SK-N-SH (cell line): Measurements from ENCODE around the gene ECM1. TPM values are rescaled to one million over a fixed set of nuclear protein-coding genes. Genes with fewer than 3 reads are reported as not detected.

Source experiments
- CTCF ChIA-PET: fragments of 300-600, 350-600 bp; formaldehyde crosslinking; extraction: SDS; loops from one replicate; lab custom pipeline; 2021; lab: Yijun Ruan, JAX
- POLR2A ChIA-PET: fragments of 350-600 bp; sonication (Branson Sonifier 250); formaldehyde crosslinking; extraction: SDS; loops from one replicate; lab custom pipeline; 2020; ENCODE audit warnings: antibody characterized with exemption, inconsistent platforms; lab: Yijun Ruan, JAX
- DNase-seq: peaks from one replicate; pipeline ENCODE4 v3.0.0; 2012
- H2AFZ ChIP-seq: fragments of 200-600 bp; sonication (generic); 2 replicates; pipeline ENCODE4 v1.8.1; 2016; ENCODE audit warnings: antibody characterized with exemption, mild to moderate bottlenecking, low read depth
- H3F3A ChIP-seq: fragments of 200-600 bp; sonication (generic); replicated peaks from 2 replicates; pipeline ENCODE3; 2016; ENCODE audit warnings: antibody characterized with exemption, mild to moderate bottlenecking; ENCODE audit not compliant: insufficient read depth
- H3K27ac ChIP-seq, 2 experiments: fragments of 200-500 bp in 1 of 2; fragments of 200-600 bp in 1 of 2; sonication (Bioruptor generic) in 1 of 2; sonication (generic), shearing (Covaris generic) in 1 of 2; 2 replicates each; pipeline versions ENCODE4 v1.5.1 to v1.6.1; 2014 to 2016; ENCODE audit warnings: low read depth in 2 of 2, inconsistent platforms in 1 of 2, low read length in 1 of 2, mild to moderate bottlenecking in 1 of 2, mixed read lengths in 1 of 2
- H3K27me3 ChIP-seq: fragments of 200-600 bp; sonication (generic), shearing (Covaris generic); 2 replicates; pipeline ENCODE4 v1.6.1; 2016; ENCODE audit warnings: mixed run types; ENCODE audit not compliant: insufficient read depth
- H3K36me3 ChIP-seq, 2 experiments: fragments of 200-500 bp in 1 of 2; fragments of 200-600 bp in 1 of 2; sonication (Bioruptor generic) in 1 of 2; sonication (generic) in 1 of 2; replicated peaks in 1 of 2; 2 replicates each; pipeline versions ENCODE3 to v1.5.1; 2014 to 2016; ENCODE audit warnings: low read length in 1 of 2, mild to moderate bottlenecking in 1 of 2; ENCODE audit not compliant: insufficient read depth in 2 of 2, control insufficient read depth in 1 of 2
- H3K4me1 ChIP-seq, 2 experiments: fragments of 200-500 bp in 1 of 2; fragments of 200-600 bp in 1 of 2; sonication (Bioruptor generic) in 1 of 2; sonication (generic), shearing (Covaris generic) in 1 of 2; 2 replicates each; pipeline versions ENCODE4 v1.5.1 to v1.6.1; 2014 to 2016; ENCODE audit warnings: low read depth in 1 of 2, low read length in 1 of 2, mixed run types in 1 of 2; ENCODE audit not compliant: insufficient read depth in 2 of 2, control insufficient read depth in 1 of 2
- H3K4me2 ChIP-seq: fragments of 200-600 bp; sonication (generic), shearing (Covaris generic); 2 replicates; pipeline ENCODE4 v1.6.1; 2017; ENCODE audit warnings: mixed run types
- H3K4me3 ChIP-seq, 2 experiments: fragments of 200-500 bp in 1 of 2; fragments of 200-600 bp in 1 of 2; sonication (Bioruptor generic) in 1 of 2; sonication (generic), shearing (Covaris generic) in 1 of 2; 2 replicates each; pipeline versions ENCODE4 v1.5.1 to v1.8.1; 2014 to 2016; ENCODE audit warnings: low read depth in 2 of 2, inconsistent platforms in 1 of 2, low read length in 1 of 2, mild to moderate bottlenecking in 1 of 2, mixed read lengths in 1 of 2, moderate library complexity in 1 of 2
- H3K79me2 ChIP-seq: fragments of 200-600 bp; sonication (generic); 2 replicates; pipeline ENCODE4 v1.8.1; 2017; ENCODE audit warnings: mild to moderate bottlenecking; ENCODE audit not compliant: insufficient read depth
- H3K9ac ChIP-seq: fragments of 200-600 bp; sonication (generic); 2 replicates; pipeline ENCODE4 v1.6.1; 2017; ENCODE audit warnings: mixed run types
- H3K9me2 ChIP-seq: fragments of 200-600 bp; sonication (generic); 2 replicates; pipeline ENCODE4 v1.6.1; 2017; ENCODE audit warnings: mixed run types
- H3K9me3 ChIP-seq: fragments of 200-600 bp; sonication (generic); 2 replicates; pipeline ENCODE4 v1.6.1; 2017; ENCODE audit warnings: mixed run types, mild to moderate bottlenecking, moderate library complexity
- H4K20me1 ChIP-seq: fragments of 200-600 bp; sonication (generic); 2 replicates; pipeline ENCODE4 v1.6.1; 2017; ENCODE audit warnings: mild to moderate bottlenecking, mixed run types; ENCODE audit not compliant: insufficient read depth
- ELF1 ChIP-seq: IDR thresholded peaks from 2 replicates; pipeline ENCODE4 v1.4.0; 2012
- EZH2phosphoT487 ChIP-seq: fragments of 200-600 bp; sonication (generic); IDR thresholded peaks from 2 replicates; pipeline ENCODE4 v1.6.1; 2017; ENCODE audit warnings: low read depth, mixed run types, mild to moderate bottlenecking, antibody characterized with exemption, moderate library complexity, borderline replicate concordance
- FOXJ3 ChIP-seq: sonication (generic); formaldehyde crosslinking; IDR thresholded peaks from 2 replicates; pipeline ENCODE4 v1.5.1; 2020; ENCODE audit warnings: mild to moderate bottlenecking, missing genetic modification reagents
- MXI1 ChIP-seq: IDR thresholded peaks from 2 replicates; pipeline ENCODE4 v1.6.1; 2012; ENCODE audit warnings: mild to moderate bottlenecking, low read depth, low read length, improper control_type of control experiment
- POLR2AphosphoS5 ChIP-seq: IDR thresholded peaks from 2 replicates; pipeline ENCODE4 v1.6.1; 2012; ENCODE audit warnings: low read depth, low read length
- RCOR1 ChIP-seq: fragments of 150-350 bp; IDR thresholded peaks from 2 replicates; pipeline ENCODE4 v1.6.1; 2017; ENCODE audit warnings: antibody characterized with exemption, low read length
- REST ChIP-seq: IDR thresholded peaks from 2 replicates; pipeline ENCODE4 v1.6.1; 2012; ENCODE audit warnings: mild to moderate bottlenecking, low read depth, low read length, moderate library complexity
- USF1 ChIP-seq: IDR thresholded peaks from 2 replicates; pipeline ENCODE4 v1.4.0; 2012; ENCODE audit warnings: low read depth, borderline replicate concordance
- WGBS: methylation state at CpG from one replicate; pipeline ENCODE4 v1.1.6; 2017; ENCODE audit warnings: low lambda C conversion rate; 5-methylcytosine and 5-hydroxymethylcytosine counted together
- polyA plus RNA-seq, 3 experiments: library from polyadenylated mRNA; depleted of rRNA; stranded (reverse); fragments of >200 nt; gene quantifications; 2 replicates each; pipeline ENCODE4 v1.2.3, GENCODE V29; 2012
- TF ChIP-seq, protein P1 (sequence below): IDR thresholded peaks from 2 replicates; pipeline ENCODE4 v1.4.0; 2012; ENCODE audit warnings: low read depth
- TF ChIP-seq, protein P2 (sequence below): fragments of 150-350 bp; IDR thresholded peaks from 2 replicates; pipeline ENCODE4 v1.6.1; 2016; ENCODE audit warnings: mild to moderate bottlenecking, low read depth, low read length

ECM1 gene
- polyA plus RNA-seq, 1 of the 3 experiments (the other 2 are of a cell fraction): 32.3 TPM

- POLR2A ChIA-PET: interaction anchor here (0.5 kb wide), 1 partner anchor 107 kb away, joined by 4 read pairs; no protein-coding TSS in a partner anchor
- H3K4me2 ChIP-seq: no peak overlapping the region
- H3K27ac ChIP-seq: no peak overlapping the region
Measured at GRCh38 chr1:150477320-150477719, 30.6 kb upstream of the ECM1 start.

DNA sequence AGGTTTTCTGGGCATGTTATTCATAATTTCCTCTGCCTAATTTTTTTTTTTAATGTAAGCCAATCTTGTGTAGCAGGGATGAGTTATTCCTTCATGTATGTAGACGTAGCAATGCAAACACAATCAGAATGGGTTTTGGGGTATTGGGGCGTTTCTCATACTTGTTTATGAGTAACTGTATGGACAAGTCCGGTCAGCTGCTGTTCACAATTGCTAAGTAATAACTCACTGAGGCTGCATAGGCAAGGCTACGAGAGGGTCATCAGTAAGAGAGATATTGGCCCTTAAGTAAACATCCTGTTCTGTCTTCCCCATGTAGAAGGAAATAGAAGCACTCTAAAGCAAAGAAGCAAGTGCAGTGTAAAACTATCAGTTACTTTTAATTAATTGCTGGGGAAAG, 30.2 kb upstream of the ECM1 start:
- H3K4me2 ChIP-seq: no peak overlapping the region
- POLR2A ChIA-PET: interaction anchor here (0.5 kb wide), 1 partner anchor 106 kb away, joined by 4 read pairs; no protein-coding TSS in a partner anchor

More at GRCh38 chr1:150477320-150477719, 30.6 kb upstream of the ECM1 start:
- Histone ChIP-seq H3K9ac (no peak overlapping the region), H3K9me2 (no peaks in the 10 kb centered on the region), H3K4me3 (no peak overlapping the region), H3F3A (no peaks in the 10 kb centered on the region), H3K9me3 (no peaks in the 10 kb centered on the region), H3K4me1 (no peaks in the 10 kb centered on the region; a peak in 1 of 4 replicates), H4K20me1 (no peaks in the 10 kb centered on the region), H3K79me2 (no peaks in the 10 kb centered on the region), H2AFZ (no peak overlapping the region), H3K27me3 (no peaks in the 10 kb centered on the region), H3K36me3 (peaks cover 3 to 28% of the 10 kb centered on the region in 2 experiments)
- no peak for TF ChIP-seq REST
- no peak for TF ChIP-seq EZH2phosphoT487
- TF ChIP-seq RCOR1: no peak
- WGBS: 88% methylated on average over 1 of the region's 1 CpG
- CTCF ChIA-PET: no interaction called here
- DNase-seq: no peak

More for the DNA sequence above, 30.2 kb upstream of the ECM1 start:
- DNase-seq: no peak
- Histone ChIP-seq H2AFZ (no peak overlapping the region), H3K4me3 (no peak overlapping the region), H3K9me3 (no peaks in the 10 kb centered on the region), H3K27ac (no peak overlapping the region), H3K27me3 (no peaks in the 10 kb centered on the region)
- CTCF ChIA-PET: no interaction called here
- WGBS: 89% methylated on average over 4 of the region's 4 CpGs
- TF ChIP-seq ELF1 (no peak), MXI1 (no peak), POLR2AphosphoS5 (no peak), USF1 (no peak), FOXJ3 (CRISPR knock-in tag) (no peak)
- TF ChIP-seq, protein P1, sequence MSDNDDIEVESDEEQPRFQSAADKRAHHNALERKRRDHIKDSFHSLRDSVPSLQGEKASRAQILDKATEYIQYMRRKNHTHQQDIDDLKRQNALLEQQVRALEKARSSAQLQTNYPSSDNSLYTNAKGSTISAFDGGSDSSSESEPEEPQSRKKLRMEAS: no peak
- TF ChIP-seq, protein P2, sequence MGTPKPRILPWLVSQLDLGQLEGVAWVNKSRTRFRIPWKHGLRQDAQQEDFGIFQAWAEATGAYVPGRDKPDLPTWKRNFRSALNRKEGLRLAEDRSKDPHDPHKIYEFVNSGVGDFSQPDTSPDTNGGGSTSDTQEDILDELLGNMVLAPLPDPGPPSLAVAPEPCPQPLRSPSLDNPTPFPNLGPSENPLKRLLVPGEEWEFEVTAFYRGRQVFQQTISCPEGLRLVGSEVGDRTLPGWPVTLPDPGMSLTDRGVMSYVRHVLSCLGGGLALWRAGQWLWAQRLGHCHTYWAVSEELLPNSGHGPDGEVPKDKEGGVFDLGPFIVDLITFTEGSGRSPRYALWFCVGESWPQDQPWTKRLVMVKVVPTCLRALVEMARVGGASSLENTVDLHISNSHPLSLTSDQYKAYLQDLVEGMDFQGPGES: no peak
- TF ChIP-seq, all 33 proteins: peak for 0
- H3K9me2 ChIP-seq: no peaks in the 10 kb centered on the region
- H3K36me3 ChIP-seq: peaks cover 3 to 24% of the 10 kb centered on the region in 2 experiments
- no peaks in the 10 kb centered on the region for H4K20me1 ChIP-seq
- H3K79me2 ChIP-seq: no peaks in the 10 kb centered on the region
- no peak overlapping the region for H3K9ac ChIP-seq
- H3F3A ChIP-seq: no peaks in the 10 kb centered on the region
- H3K4me1 ChIP-seq: no peaks in the 10 kb centered on the region; a peak in 1 of 4 replicates
